Neural cell (in vitro differentiated cells): ENCODE data around the gene TANGO6. TPM values are rescaled to one million over a fixed set of nuclear protein-coding genes. Genes with fewer than 3 reads are reported as not detected.

ENCODE experiments used
- H2AFZ ChIP-seq: fragments of 200-600, 300-800 bp; sonication (generic), shearing (Covaris generic); 2 replicates; pipeline ENCODE4 v1.6.0; 2014; ENCODE audit warnings: low read depth, mild to moderate bottlenecking, antibody characterized with exemption, low read length, moderate library complexity
- H3F3A ChIP-seq: fragments of 200-600 bp; shearing (Covaris generic); 2 replicates; pipeline ENCODE4 v1.6.1; 2016; ENCODE audit warnings: mild to moderate bottlenecking, moderate library complexity, mixed read lengths, antibody characterized with exemption, low read length; ENCODE audit not compliant: insufficient read depth, poor library complexity, severe bottlenecking
- H3K27ac ChIP-seq: fragments of 200-600, 300-800 bp; sonication (generic), shearing (Covaris generic); 2 replicates; pipeline ENCODE4 v1.5.1; 2014; ENCODE audit warnings: mild to moderate bottlenecking, low read length, moderate library complexity
- H3K27me3 ChIP-seq: fragments of 300-800, 200-600 bp; sonication (generic), shearing (Covaris generic); 2 replicates; pipeline ENCODE4 v1.6.0; 2014; ENCODE audit warnings: mild to moderate bottlenecking, low read depth, low read length, moderate library complexity; ENCODE audit not compliant: insufficient read depth
- H3K36me3 ChIP-seq: fragments of 300-800, 200-600 bp; sonication (generic), shearing (Covaris generic); 2 replicates; pipeline ENCODE4 v1.5.1; 2014; ENCODE audit warnings: mild to moderate bottlenecking, antibody characterized with exemption, low read length, moderate library complexity; ENCODE audit not compliant: insufficient read depth
- H3K4me2 ChIP-seq: fragments of 300-800, 200-600 bp; sonication (generic), shearing (Covaris generic); 2 replicates; pipeline ENCODE4 v1.6.0; 2014; ENCODE audit warnings: mild to moderate bottlenecking, low read length
- H3K4me3 ChIP-seq: fragments of 300-800, 200-600 bp; sonication (generic), shearing (Covaris generic); 2 replicates; pipeline ENCODE4 v1.5.1; 2014; ENCODE audit warnings: mild to moderate bottlenecking, low read length, moderate library complexity
- H3K79me2 ChIP-seq: fragments of 200-600 bp; shearing (Covaris generic); replicated peaks from 2 replicates; pipeline ENCODE4 v1.6.0; 2014; ENCODE audit warnings: mild to moderate bottlenecking, low read length, moderate library complexity; ENCODE audit not compliant: insufficient read depth
- H3K9ac ChIP-seq: fragments of 300-800, 200-600 bp; sonication (generic), shearing (Covaris generic); 2 replicates; pipeline ENCODE4 v1.6.1; 2016; ENCODE audit warnings: mild to moderate bottlenecking, low read length, mixed read lengths
- H3K9me2 ChIP-seq: fragments of 200-600 bp; shearing (Covaris generic); 2 replicates; pipeline ENCODE4 v1.6.1; 2016; ENCODE audit warnings: mild to moderate bottlenecking, low read length, mixed read lengths; ENCODE audit not compliant: insufficient read depth
- H3K9me3 ChIP-seq: fragments of 200-600, 300-800 bp; sonication (generic), shearing (Covaris generic); 2 replicates; pipeline ENCODE4 v1.6.1; 2016; ENCODE audit warnings: mild to moderate bottlenecking, mixed run types, low read length, moderate library complexity, mixed read lengths
- H4K20me1 ChIP-seq: fragments of 200-600 bp; shearing (Covaris generic); 2 replicates; pipeline ENCODE4 v1.6.1; 2016; ENCODE audit warnings: mild to moderate bottlenecking, mixed run types; ENCODE audit not compliant: insufficient read depth
- EP300 ChIP-seq: fragments of 450-650 bp; conservative IDR thresholded peaks from 2 replicates; pipeline ENCODE4 v1.6.1; 2014; ENCODE audit warnings: antibody characterized with exemption, mild to moderate bottlenecking, moderate library complexity; ENCODE audit not compliant: poor library complexity, severe bottlenecking
- EZH2 ChIP-seq: fragments of 200-600, 300-800 bp; shearing (Covaris generic), sonication (generic); IDR thresholded peaks from 2 replicates; pipeline ENCODE4 v1.6.1; 2014; ENCODE audit warnings: antibody characterized with exemption, low read length, borderline replicate concordance, mild to moderate bottlenecking; ENCODE audit not compliant: insufficient read depth, poor library complexity, severe bottlenecking
- MXI1 ChIP-seq: fragments of 450-650 bp; conservative IDR thresholded peaks from 2 replicates; pipeline ENCODE4 v1.6.1; 2014; ENCODE audit warnings: antibody characterized with exemption, mild to moderate bottlenecking; ENCODE audit not compliant: poor library complexity, severe bottlenecking
- POLR2AphosphoS5 ChIP-seq: IDR thresholded peaks from 2 replicates; pipeline ENCODE4 v1.6.1; 2012
- RAD21 ChIP-seq: fragments of 450-650 bp; conservative IDR thresholded peaks from 2 replicates; pipeline ENCODE4 v1.6.1; 2014; ENCODE audit warnings: antibody characterized with exemption, mild to moderate bottlenecking, moderate library complexity
- REST ChIP-seq: IDR thresholded peaks from 2 replicates; pipeline ENCODE4 v1.6.1; 2012; ENCODE audit warnings: borderline replicate concordance
- SMC3 ChIP-seq: fragments of 450-650 bp; conservative IDR thresholded peaks from 2 replicates; pipeline ENCODE4 v1.6.1; 2014; ENCODE audit warnings: antibody characterized with exemption, mild to moderate bottlenecking, moderate library complexity; ENCODE audit not compliant: poor library complexity
- TAF1 ChIP-seq: IDR thresholded peaks from 2 replicates; pipeline ENCODE4 v1.6.1; 2012; ENCODE audit warnings: low read depth
- polyA plus RNA-seq: library from polyadenylated mRNA; depleted of rRNA; stranded (reverse); fragments of >200 nt; gene quantifications from 2 replicates; pipeline ENCODE4 v1.2.3, GENCODE V29; 2014
- TF ChIP-seq, protein P1 (sequence below): fragments of 450-650 bp; IDR thresholded peaks from 2 replicates; pipeline ENCODE4 v1.5.1; 2014; ENCODE audit warnings: antibody characterized with exemption, mild to moderate bottlenecking, moderate library complexity; ENCODE audit not compliant: poor library complexity, severe bottlenecking

TANGO6 gene
- polyA plus RNA-seq, 1 donor from 2014 or later, result 9.5 TPM

- Histone ChIP-seq H3K27ac (no peak overlapping the region), H3K9me3 (no peaks in the 10 kb centered on the region), H4K20me1 (no peaks in the 10 kb centered on the region), H3K79me2 (no peaks in the 10 kb centered on the region), H2AFZ (no peak overlapping the region), H3K36me3 (no peaks in the 10 kb centered on the region), H3K4me2 (no peak overlapping the region), H3K27me3 (no peaks in the 10 kb centered on the region), H3F3A (no peaks in the 10 kb centered on the region), H3K4me3 (no peak overlapping the region), H3K9me2 (no peaks in the 10 kb centered on the region), H3K9ac (no peak overlapping the region)
- TF ChIP-seq REST, result no peak
Measured at GRCh38 chr16:68961778-68962402, 118.6 kb downstream of the TANGO6 start.

DNA sequence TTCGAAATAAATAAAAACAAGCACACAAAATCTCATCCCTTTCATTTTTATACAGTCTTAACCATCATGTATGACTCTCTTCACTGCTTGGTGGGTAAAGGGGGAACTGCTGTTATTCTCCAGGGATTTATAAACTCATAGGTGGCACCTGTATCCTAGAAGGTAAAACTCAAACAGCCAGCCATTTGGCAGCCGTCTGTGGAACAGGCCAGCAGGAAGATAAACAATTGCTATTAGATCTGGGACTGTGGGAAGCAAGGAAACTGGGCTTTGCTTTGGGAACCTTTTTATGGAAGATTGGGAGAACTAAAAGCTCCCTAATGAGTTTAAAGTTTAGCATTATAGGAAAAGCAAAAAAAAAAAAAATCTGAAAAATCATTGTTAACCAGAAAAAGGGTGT is 126.0 kb downstream of the TANGO6 start:
- no peak overlapping the region for H3K4me3 ChIP-seq
- TF ChIP-seq POLR2AphosphoS5, result no peak
- no peak for TF ChIP-seq EP300
- no peak for TF ChIP-seq SMC3
- TF ChIP-seq EZH2, result no peak
- TF ChIP-seq, protein P1, sequence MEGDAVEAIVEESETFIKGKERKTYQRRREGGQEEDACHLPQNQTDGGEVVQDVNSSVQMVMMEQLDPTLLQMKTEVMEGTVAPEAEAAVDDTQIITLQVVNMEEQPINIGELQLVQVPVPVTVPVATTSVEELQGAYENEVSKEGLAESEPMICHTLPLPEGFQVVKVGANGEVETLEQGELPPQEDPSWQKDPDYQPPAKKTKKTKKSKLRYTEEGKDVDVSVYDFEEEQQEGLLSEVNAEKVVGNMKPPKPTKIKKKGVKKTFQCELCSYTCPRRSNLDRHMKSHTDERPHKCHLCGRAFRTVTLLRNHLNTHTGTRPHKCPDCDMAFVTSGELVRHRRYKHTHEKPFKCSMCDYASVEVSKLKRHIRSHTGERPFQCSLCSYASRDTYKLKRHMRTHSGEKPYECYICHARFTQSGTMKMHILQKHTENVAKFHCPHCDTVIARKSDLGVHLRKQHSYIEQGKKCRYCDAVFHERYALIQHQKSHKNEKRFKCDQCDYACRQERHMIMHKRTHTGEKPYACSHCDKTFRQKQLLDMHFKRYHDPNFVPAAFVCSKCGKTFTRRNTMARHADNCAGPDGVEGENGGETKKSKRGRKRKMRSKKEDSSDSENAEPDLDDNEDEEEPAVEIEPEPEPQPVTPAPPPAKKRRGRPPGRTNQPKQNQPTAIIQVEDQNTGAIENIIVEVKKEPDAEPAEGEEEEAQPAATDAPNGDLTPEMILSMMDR, result no peak
- TF ChIP-seq TAF1, result no peak
- TF ChIP-seq RAD21, result no peak
- TF ChIP-seq MXI1, result no peak
- TF ChIP-seq REST, result no peak
- peaks cover 7% of the 10 kb centered on the region for H3F3A ChIP-seq
- no peak overlapping the region for H3K4me2 ChIP-seq
- no peaks in the 10 kb centered on the region for H3K9me3 ChIP-seq
- H3K27ac ChIP-seq, result no peak overlapping the region
- no peaks in the 10 kb centered on the region for H3K9me2 ChIP-seq
- no peaks in the 10 kb centered on the region for H3K36me3 ChIP-seq
- H3K79me2 ChIP-seq, result no peaks in the 10 kb centered on the region
- no peak overlapping the region for H2AFZ ChIP-seq
- H3K27me3 ChIP-seq, result no peaks in the 10 kb centered on the region
- no peak overlapping the region for H3K9ac ChIP-seq
- H4K20me1 ChIP-seq, result no peaks in the 10 kb centered on the region
